T-helper 2 cell treated with Interferon-gamma antibody and Interleukin-4, amounts not matched to agents 100 ng/mL and 5 ng/mL, for 36 hours (primary cell): Measurements from ENCODE around the gene PLSCR4. TPM values are rescaled to one million over a fixed set of nuclear protein-coding genes. Genes with fewer than 3 reads are reported as not detected.
"Not testable (repeated sequence)": the region's sequence is repeated elsewhere in the genome, so short reads cannot be mapped to it uniquely, and the experiment has no call there.

Experiments
- intact Hi-C: fragments of 100-400 bp; cut with micrococcal nuclease; formaldehyde crosslinking; loops from one replicate; pipeline ENCODE4 v1.15.1; 2023
- total RNA-seq: library from RNA; stranded (reverse); gene quantifications from 2 replicates; pipeline ENCODE4 v1.2.3, GENCODE V29; 2022

The PLSCR4 gene
- not detected in 2 replicates for total RNA-seq

- intact Hi-C loops, result no loop called here
These were observed at the start of gene PLSCR4 for GRCh38 chr3:146250449-146251382. Gene PLSCR4, minus strand, starts transcription at chr3:146251105. Its CDS starts 29,034 bp downstream, at chr3:146222071.

GRCh38 chr3:146293401-146293800 lies 42.5 kb upstream of the PLSCR4 start:
- intact Hi-C loops, result not testable (repeated sequence)

GRCh38 chr3:146283781-146284445 lies 33.0 kb upstream of the PLSCR4 start:
- intact Hi-C loops, result no loop called here

GRCh38 chr3:146280864-146281263 lies 30.0 kb upstream of the PLSCR4 start:
- intact Hi-C loops, result no loop called here

- intact Hi-C loops, result no loop called here
These were observed 29.0 kb upstream of the PLSCR4 start for GRCh38 chr3:146279951-146280350.

- intact Hi-C loops, result no loop called here
These were observed 28.1 kb upstream of the PLSCR4 start for GRCh38 chr3:146279013-146279412.

- intact Hi-C loops, result no loop called here
These were observed 27.2 kb upstream of the PLSCR4 start for GRCh38 chr3:146277953-146278631.

- intact Hi-C loops, result no loop called here
These were observed 24.6 kb upstream of the PLSCR4 start for GRCh38 chr3:146275476-146275875.

GRCh38 chr3:146274833-146275232 lies 23.9 kb upstream of the PLSCR4 start:
- intact Hi-C loops, result no loop called here

GRCh38 chr3:146273721-146274407 lies 23.0 kb upstream of the PLSCR4 start:
- intact Hi-C loops, result no loop called here

GRCh38 chr3:146271180-146271579 lies 20.3 kb upstream of the PLSCR4 start:
- intact Hi-C loops, result no loop called here

GRCh38 chr3:146269271-146269670 lies 18.4 kb upstream of the PLSCR4 start:
- intact Hi-C loops, result no loop called here

- intact Hi-C loops, result no loop called here
These were observed 17.8 kb upstream of the PLSCR4 start for GRCh38 chr3:146268535-146269219.

- intact Hi-C loops, result no loop called here
These were observed 14.8 kb upstream of the PLSCR4 start for GRCh38 chr3:146265720-146266119.

- intact Hi-C loops, result no loop called here
These were observed 11.6 kb upstream of the PLSCR4 start for GRCh38 chr3:146262371-146263110.

- intact Hi-C loops, result no loop called here
These were observed 9.1 kb upstream of the PLSCR4 start for GRCh38 chr3:146259880-146260589.

GRCh38 chr3:146256851-146257486 lies 6.1 kb upstream of the PLSCR4 start:
- intact Hi-C loops, result no loop called here

GRCh38 chr3:146252445-146252844 lies 1.5 kb upstream of the PLSCR4 start:
- intact Hi-C loops, result not testable (repeated sequence)

- intact Hi-C loops, result no loop called here
These were observed 984 bp downstream of the PLSCR4 start for GRCh38 chr3:146249921-146250320.
